Measurements from ENCODE around the gene KCTD1.

KCTD1 gene

DNA sequence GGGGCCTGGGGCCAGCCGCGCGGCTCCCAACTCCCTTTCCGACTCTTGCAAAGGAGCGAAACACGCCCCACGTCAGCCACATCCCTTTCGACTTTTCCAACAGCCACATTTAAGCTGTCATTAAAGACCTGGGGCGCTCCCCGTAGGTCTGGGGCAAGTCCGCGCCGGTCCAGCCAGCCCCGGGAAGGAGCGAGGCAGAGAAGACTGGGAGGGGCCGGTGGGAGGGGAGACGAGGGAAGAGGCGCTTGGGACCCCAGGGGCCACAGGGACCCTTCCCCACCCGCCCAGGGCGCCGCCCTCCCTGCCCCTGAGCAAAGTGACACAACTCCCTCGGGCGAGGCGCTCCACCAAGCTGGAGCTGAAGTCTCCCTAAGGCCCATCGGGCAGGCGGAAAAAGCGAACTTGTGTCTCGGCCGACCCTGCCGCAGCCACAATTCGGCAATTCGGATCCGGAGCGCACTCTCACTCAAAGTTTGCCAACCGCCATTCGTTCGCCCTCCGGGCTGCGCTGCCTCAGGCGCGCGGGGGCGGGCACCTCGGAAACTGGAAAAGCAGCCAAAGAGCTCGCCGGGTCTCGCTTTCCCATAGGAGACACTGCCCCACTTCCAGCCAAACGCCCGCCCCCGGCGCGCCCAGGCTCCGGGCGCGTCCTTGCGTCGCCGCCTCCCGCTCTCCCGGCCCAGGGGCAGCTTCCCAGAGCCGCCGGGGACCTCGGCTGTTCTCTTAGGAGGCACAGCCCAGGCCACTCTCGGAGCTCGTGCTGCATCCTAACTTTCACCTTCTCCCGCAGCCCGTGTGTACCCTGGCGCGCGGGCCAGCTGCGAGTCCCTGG is 1.1 kb upstream of the KCTD1 start:
- Histone ChIP-seq H3K27me3 (replicated peaks; ENCODE audit: control insufficient read depth, insufficient read depth, low read length, poor library complexity, severe bottlenecking) (peaks cover 20% of the 10 kb centered on the region), H3K4me1 (ENCODE audit: control insufficient read depth, insufficient read depth, low read length, poor library complexity, severe bottlenecking) (peaks cover 13% of the 10 kb centered on the region), H3K36me3 (ENCODE audit: control insufficient read depth, insufficient read depth, low read length) (no peaks in the 10 kb centered on the region), H3K27ac (ENCODE audit: insufficient read depth, low read length, poor library complexity, severe bottlenecking) (no peak overlapping the region), H3K4me3 (ENCODE audit: insufficient read depth, low read depth, low read length, poor library complexity, severe bottlenecking) (peak overlapping the region; percentile 68), H3K9me3 (ENCODE audit: control insufficient read depth, low read length) (no peaks in the 10 kb centered on the region)
- DNase-seq, result no peak

DNA sequence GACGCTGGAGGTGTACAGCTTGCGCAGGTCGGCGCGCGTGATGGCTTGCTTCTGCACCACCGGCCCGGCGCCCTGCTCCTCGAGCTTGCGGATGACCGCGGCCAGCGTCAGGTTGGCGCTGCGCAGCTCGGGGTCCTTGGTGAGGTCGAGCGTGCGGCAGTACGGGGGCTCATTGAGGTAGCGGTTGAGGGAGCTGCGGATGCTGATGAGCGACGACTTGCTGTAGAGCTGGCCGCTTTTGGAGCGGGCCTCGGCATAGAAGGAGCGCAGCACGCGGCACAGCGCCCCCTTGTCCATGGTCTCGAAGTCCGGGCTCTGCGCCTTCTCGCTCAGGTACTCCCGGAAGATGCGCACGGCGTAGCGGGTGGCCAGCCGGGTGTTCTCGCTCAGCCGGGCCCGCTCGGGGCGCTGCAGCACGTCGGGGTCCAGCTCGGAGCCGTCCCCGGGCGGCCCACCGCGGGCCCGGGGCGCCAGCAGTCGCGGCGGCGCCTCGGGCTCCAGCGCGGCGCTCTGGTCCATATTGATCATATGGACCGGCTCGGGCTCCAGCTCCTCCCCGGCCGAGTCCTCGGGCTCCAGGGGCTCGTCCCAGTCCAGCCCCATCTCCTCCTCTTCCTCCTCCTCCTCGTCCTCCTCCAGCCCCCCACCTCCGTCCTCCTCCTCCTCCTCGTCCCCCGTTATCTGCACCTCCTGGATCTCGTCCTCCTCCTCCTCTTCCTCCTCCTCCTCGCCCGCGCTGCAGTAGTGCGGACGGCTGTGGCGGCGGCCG is 523 bp downstream of the KCTD1 start:
- Histone ChIP-seq H3K9me3 (ENCODE audit: control insufficient read depth, low read length) (no peaks in the 10 kb centered on the region), H3K4me1 (ENCODE audit: control insufficient read depth, insufficient read depth, low read length, poor library complexity, severe bottlenecking) (peaks cover 13% of the 10 kb centered on the region), H3K36me3 (ENCODE audit: control insufficient read depth, insufficient read depth, low read length) (no peaks in the 10 kb centered on the region), H3K4me3 (ENCODE audit: insufficient read depth, low read depth, low read length, poor library complexity, severe bottlenecking) (peak overlapping the region; percentile 68), H3K27ac (ENCODE audit: insufficient read depth, low read length, poor library complexity, severe bottlenecking) (no peak overlapping the region), H3K27me3 (replicated peaks; ENCODE audit: control insufficient read depth, insufficient read depth, low read length, poor library complexity, severe bottlenecking) (peaks cover 20% of the 10 kb centered on the region)
- DNase-seq, result peak in 2 of 3 donors; percentile 5 to 15

DNA sequence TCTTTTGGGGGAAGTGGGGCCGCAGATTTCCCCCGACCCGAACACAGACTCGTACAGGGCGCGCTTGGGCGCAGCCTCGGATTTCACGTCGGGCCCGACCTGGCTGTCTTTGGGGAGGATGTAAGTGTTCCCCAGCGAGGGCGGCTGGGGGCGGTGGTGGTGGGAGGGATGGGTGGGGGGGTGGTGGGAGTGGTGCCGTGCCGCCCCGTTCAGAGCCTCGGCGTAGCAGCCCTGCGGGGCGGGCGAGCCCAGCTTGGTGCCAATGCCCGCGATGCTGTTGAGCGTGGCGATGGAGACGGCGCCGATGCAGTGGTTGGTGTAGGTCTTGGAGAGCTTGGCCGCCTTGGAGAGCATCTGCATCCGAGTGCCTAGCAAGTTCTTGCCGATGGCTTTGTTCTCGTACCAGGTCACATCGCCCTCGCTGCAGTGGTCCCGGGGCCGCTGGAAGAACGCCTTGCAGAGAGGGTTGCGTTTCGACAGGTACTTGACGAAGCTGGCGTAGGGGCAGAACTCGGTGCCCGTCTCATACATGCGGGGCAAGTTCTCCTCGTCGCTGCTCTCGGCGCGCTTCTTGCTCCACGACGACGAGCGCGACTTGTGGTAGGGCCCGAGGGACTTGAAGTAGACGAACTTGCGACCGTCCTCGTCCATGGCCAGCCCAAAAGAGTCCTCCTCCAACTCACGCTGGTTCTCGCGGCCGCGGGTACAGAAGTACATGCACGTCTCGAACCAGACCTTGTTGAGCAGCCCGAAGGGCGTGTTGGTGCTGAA is 1.3 kb downstream of the KCTD1 start:
- Histone ChIP-seq H3K27ac (ENCODE audit: insufficient read depth, low read length, poor library complexity, severe bottlenecking) (no peak overlapping the region), H3K9me3 (ENCODE audit: control insufficient read depth, low read length) (no peaks in the 10 kb centered on the region), H3K36me3 (ENCODE audit: control insufficient read depth, insufficient read depth, low read length) (no peaks in the 10 kb centered on the region), H3K27me3 (replicated peaks; ENCODE audit: control insufficient read depth, insufficient read depth, low read length, poor library complexity, severe bottlenecking) (peaks cover 20% of the 10 kb centered on the region), H3K4me3 (ENCODE audit: insufficient read depth, low read depth, low read length, poor library complexity, severe bottlenecking) (peak overlapping the region; percentile 26), H3K4me1 (ENCODE audit: control insufficient read depth, insufficient read depth, low read length, poor library complexity, severe bottlenecking) (peaks cover 13% of the 10 kb centered on the region)
- DNase-seq, result no peak

DNA sequence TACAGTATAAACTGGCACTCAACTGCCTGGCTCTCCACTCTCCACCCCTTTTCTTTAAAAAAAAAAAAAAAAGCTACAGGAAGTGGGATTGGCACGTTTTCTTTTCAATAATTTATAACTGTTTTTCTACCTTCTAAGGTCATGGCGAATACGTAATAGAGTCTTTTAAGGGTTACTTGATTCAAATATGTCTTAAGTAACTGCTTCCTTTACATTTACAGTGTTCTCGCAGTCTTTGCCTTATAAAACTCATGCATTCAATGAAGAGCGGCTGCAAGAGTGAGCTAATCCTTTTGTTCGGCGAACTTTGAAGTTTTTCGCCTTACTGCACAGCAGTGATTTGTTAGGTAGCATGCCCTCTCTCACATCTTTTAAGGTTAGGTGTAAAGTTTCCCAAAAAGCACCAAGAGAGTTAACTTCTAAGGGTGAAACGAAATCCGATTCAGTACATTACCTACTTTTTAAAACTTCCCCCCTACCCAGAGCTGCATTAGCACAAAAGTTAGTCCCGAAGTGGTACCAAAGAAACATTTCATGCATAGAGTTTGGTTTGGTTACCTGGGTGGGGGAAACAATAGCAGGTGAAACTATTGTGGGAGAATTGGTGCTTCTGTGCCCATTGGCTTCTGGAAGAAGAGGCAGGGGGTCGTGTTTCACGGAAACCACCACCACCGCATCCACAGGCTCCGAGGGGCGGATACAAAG is 2.0 kb downstream of the KCTD1 start:
- no peak overlapping the region for H3K27ac ChIP-seq (ENCODE audit: insufficient read depth, low read length, poor library complexity, severe bottlenecking)
- peaks cover 13% of the 10 kb centered on the region for H3K4me1 ChIP-seq (ENCODE audit: control insufficient read depth, insufficient read depth, low read length, poor library complexity, severe bottlenecking)
- H3K4me3 ChIP-seq (ENCODE audit: insufficient read depth, low read depth, low read length, poor library complexity, severe bottlenecking), result no peak overlapping the region
- no peaks in the 10 kb centered on the region for H3K36me3 ChIP-seq (ENCODE audit: control insufficient read depth, insufficient read depth, low read length)
- no peaks in the 10 kb centered on the region for H3K9me3 ChIP-seq (ENCODE audit: control insufficient read depth, low read length)
- peaks cover 20% of the 10 kb centered on the region for H3K27me3 ChIP-seq (replicated peaks; ENCODE audit: control insufficient read depth, insufficient read depth, low read length, poor library complexity, severe bottlenecking)
- DNase-seq, result no peak

DNA sequence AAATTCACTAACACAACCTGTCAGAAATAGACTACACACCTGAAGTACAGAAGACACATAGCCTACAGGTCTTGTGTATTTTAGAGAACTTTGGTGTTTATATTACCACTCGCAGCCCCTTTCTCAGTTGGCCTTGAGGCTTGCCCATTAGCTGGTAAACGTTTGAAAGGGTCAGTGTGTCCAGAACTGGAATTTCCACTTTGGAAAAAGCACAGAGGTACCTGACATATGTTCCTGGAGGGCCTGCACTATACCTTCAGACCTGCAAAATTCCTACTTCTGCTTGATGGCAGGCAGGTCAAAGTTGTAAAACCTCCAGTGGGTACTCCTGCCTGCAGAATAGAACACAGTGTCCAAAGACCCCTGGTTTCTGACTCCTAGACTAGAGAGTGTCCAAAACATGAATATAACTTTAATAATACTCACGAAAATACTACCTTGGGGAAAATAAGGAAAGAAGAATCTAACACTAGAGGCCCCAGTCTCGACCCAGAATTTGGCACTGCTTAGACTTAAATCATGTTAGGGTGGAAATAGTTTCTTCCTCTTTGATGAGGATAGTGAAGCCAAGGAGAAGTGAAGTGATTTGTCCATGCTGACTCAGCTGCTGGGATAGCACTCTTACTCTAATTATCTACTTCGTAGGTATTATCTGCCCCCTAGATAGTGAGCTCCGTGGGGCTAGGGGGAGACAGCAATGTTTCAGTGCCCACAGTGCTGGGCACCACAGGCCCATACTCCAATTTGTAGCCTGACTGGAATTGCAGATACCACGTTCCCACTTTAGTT is 2.8 kb downstream of the KCTD1 start:
- no peak for DNase-seq
- H3K27ac ChIP-seq (ENCODE audit: insufficient read depth, low read length, poor library complexity, severe bottlenecking), result no peak overlapping the region
- peaks cover 8% of the 10 kb centered on the region for H3K4me1 ChIP-seq (ENCODE audit: control insufficient read depth, insufficient read depth, low read length, poor library complexity, severe bottlenecking)
- H3K36me3 ChIP-seq (ENCODE audit: control insufficient read depth, insufficient read depth, low read length), result no peaks in the 10 kb centered on the region
- H3K4me3 ChIP-seq (ENCODE audit: insufficient read depth, low read depth, low read length, poor library complexity, severe bottlenecking), result no peak overlapping the region
- peaks cover 13% of the 10 kb centered on the region for H3K27me3 ChIP-seq (replicated peaks; ENCODE audit: control insufficient read depth, insufficient read depth, low read length, poor library complexity, severe bottlenecking)
- H3K9me3 ChIP-seq (ENCODE audit: control insufficient read depth, low read length), result no peaks in the 10 kb centered on the region

DNA sequence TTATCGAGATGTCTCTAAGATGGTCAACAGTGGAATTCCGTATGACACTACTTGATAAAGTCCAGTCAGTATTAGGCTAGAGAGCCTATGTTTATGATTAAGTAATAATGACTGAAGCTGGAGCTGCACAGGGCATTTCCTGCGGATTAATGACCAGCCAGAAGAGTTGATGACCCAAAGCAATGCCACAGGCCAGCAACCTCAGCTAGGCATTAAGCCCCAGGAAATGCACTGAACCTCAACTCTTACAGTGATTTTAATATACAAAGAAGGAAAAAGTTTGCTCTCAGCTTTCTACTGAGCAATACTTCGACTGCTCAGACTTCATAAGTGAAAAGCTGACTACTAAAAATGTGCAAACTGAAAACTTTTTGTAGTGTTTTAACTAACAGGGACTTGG is 3.9 kb downstream of the KCTD1 start:
- no peak for DNase-seq
- Histone ChIP-seq H3K36me3 (ENCODE audit: control insufficient read depth, insufficient read depth, low read length) (no peaks in the 10 kb centered on the region), H3K9me3 (ENCODE audit: control insufficient read depth, low read length) (no peaks in the 10 kb centered on the region), H3K27ac (ENCODE audit: insufficient read depth, low read length, poor library complexity, severe bottlenecking) (no peak overlapping the region), H3K4me3 (ENCODE audit: insufficient read depth, low read depth, low read length, poor library complexity, severe bottlenecking) (no peak overlapping the region), H3K27me3 (replicated peaks; ENCODE audit: control insufficient read depth, insufficient read depth, low read length, poor library complexity, severe bottlenecking) (peaks cover 2% of the 10 kb centered on the region), H3K4me1 (ENCODE audit: control insufficient read depth, insufficient read depth, low read length, poor library complexity, severe bottlenecking) (peaks cover 1% of the 10 kb centered on the region)

DNA sequence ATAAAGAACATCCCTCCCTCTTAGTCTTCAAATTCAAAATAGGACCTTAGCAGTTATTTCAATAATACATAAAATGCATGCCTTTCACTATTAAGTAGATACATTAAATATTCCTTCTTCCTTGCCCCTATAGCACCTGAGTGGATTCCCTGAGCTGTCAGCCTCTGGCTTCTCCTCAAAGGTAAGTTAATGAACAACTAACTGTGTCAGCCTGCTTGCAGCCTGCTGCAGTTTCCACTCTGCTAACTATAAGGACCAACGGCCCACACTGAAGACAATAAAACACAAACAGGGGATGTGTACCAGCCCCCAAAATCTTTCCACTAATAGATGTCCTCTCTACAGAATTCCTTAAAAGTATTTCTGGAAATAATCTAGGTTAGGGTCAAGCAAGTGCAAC is 5.0 kb downstream of the KCTD1 start:
- no peak overlapping the region for H3K4me3 ChIP-seq (ENCODE audit: insufficient read depth, low read depth, low read length, poor library complexity, severe bottlenecking)
- no peaks in the 10 kb centered on the region for H3K27me3 ChIP-seq (replicated peaks; ENCODE audit: control insufficient read depth, insufficient read depth, low read length, poor library complexity, severe bottlenecking)

DNA sequence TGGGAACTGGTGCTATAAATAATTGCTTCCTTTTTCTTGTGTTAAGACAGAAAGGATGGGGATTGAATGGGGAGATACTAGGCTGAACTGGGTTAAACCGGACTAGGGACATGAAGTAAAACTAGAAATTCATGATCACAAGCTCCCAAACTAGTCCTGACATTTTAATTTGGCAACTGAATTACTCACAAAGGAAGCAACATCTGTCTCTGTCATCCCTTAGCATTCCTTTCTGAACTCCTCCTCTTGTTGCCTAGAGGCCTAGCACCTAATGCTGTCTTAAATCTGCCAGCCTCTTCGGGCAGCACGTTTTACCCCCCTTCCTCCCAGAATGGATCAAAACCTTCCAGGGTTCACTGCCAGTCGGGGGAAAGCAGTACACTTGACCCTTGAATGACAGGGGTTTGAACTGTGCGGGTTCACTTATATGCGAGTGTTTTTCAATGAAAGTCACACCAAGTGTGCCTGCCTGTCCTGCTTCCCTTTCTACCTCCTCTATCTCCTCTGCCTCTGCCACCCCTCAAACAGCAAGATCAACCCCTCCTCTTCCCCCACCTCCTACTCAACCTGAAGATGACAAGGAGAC is 8.2 kb downstream of the KCTD1 start:
- Histone ChIP-seq H3K36me3 (ENCODE audit: control insufficient read depth, insufficient read depth, low read length) (no peaks in the 10 kb centered on the region), H3K4me1 (ENCODE audit: control insufficient read depth, insufficient read depth, low read length, poor library complexity, severe bottlenecking) (no peaks in the 10 kb centered on the region), H3K27ac (ENCODE audit: insufficient read depth, low read length, poor library complexity, severe bottlenecking) (no peak overlapping the region), H3K27me3 (replicated peaks; ENCODE audit: control insufficient read depth, insufficient read depth, low read length, poor library complexity, severe bottlenecking) (no peaks in the 10 kb centered on the region), H3K4me3 (ENCODE audit: insufficient read depth, low read depth, low read length, poor library complexity, severe bottlenecking) (no peak overlapping the region), H3K9me3 (ENCODE audit: control insufficient read depth, low read length) (no peaks in the 10 kb centered on the region)
- DNase-seq, result no peak

More for the DNA sequence above, 5.0 kb downstream of the KCTD1 start:
- H3K27ac ChIP-seq (ENCODE audit: insufficient read depth, low read length, poor library complexity, severe bottlenecking), result no peak overlapping the region
- no peaks in the 10 kb centered on the region for H3K4me1 ChIP-seq (ENCODE audit: control insufficient read depth, insufficient read depth, low read length, poor library complexity, severe bottlenecking)
- no peaks in the 10 kb centered on the region for H3K9me3 ChIP-seq (ENCODE audit: control insufficient read depth, low read length)
- no peak for DNase-seq
- no peaks in the 10 kb centered on the region for H3K36me3 ChIP-seq (ENCODE audit: control insufficient read depth, insufficient read depth, low read length)

DNA sequence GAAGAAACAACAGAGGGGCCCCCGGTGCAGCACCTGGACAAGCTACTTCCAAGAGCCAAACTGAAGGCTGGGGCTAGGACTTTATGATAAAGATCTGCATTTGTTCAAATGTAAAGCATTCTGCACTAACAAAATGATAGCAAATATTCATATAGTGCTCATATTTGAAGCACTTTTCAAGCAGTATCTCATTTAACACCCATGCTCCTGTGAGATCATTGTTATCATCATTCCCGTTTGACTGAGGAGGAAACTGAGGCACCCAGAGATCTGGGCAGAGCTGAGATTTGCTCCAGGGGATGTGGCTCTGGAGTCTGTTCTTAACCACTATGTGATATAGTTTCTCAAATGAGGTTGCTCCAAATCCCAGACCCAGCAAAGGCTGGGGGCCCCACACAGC is 9.8 kb downstream of the KCTD1 start:
- DNase-seq, result no peak
- no peaks in the 10 kb centered on the region for H3K4me1 ChIP-seq (ENCODE audit: control insufficient read depth, insufficient read depth, low read length, poor library complexity, severe bottlenecking)
- H3K36me3 ChIP-seq (ENCODE audit: control insufficient read depth, insufficient read depth, low read length), result no peaks in the 10 kb centered on the region
- no peaks in the 10 kb centered on the region for H3K9me3 ChIP-seq (ENCODE audit: control insufficient read depth, low read length)
- H3K27ac ChIP-seq (ENCODE audit: insufficient read depth, low read length, poor library complexity, severe bottlenecking), result no peak overlapping the region
- H3K4me3 ChIP-seq (ENCODE audit: insufficient read depth, low read depth, low read length, poor library complexity, severe bottlenecking), result no peak overlapping the region
- no peaks in the 10 kb centered on the region for H3K27me3 ChIP-seq (replicated peaks; ENCODE audit: control insufficient read depth, insufficient read depth, low read length, poor library complexity, severe bottlenecking)
